H9 (cell line): ENCODE measurements around the gene MEMO1. TPM values are rescaled to one million over a fixed set of nuclear protein-coding genes. Genes with fewer than 3 reads are reported as not detected.

Source experiments
- DNase-seq: peaks from one replicate; pipeline ENCODE4 v3.0.0-alpha.2; 2017
- H2AFZ ChIP-seq: one replicate; pipeline ENCODE4 v1.6.1; 2013; ENCODE audit warnings: mild to moderate bottlenecking, low read length, control low read depth, moderate library complexity
- H2AK5ac ChIP-seq: 2 replicates; pipeline ENCODE4 v1.6.1; 2013; ENCODE audit warnings: low read length, control low read depth, mixed read lengths; ENCODE audit not compliant: insufficient read length
- H2BK120ac ChIP-seq: one replicate; pipeline ENCODE4 v1.6.1; 2013; ENCODE audit warnings: low read depth, mild to moderate bottlenecking, low read length, control low read depth, inconsistent platforms; ENCODE audit not compliant: poor library complexity, severe bottlenecking
- H2BK12ac ChIP-seq: 2 replicates; pipeline ENCODE4 v1.6.1; 2013; ENCODE audit warnings: low read length, control low read depth, mixed read lengths, low read depth; ENCODE audit not compliant: insufficient read length
- H2BK15ac ChIP-seq: 2 replicates; pipeline ENCODE4 v1.6.1; 2013; ENCODE audit warnings: low read depth, low read length, control low read depth
- H2BK20ac ChIP-seq: one replicate; pipeline ENCODE4 v1.6.1; 2013; ENCODE audit warnings: low read depth, mild to moderate bottlenecking, low read length, control low read depth, inconsistent platforms; ENCODE audit not compliant: poor library complexity, severe bottlenecking
- H2BK5ac ChIP-seq: 2 replicates; pipeline ENCODE4 v1.6.1; 2013; ENCODE audit warnings: low read length, control low read depth, mixed read lengths; ENCODE audit not compliant: insufficient read length
- H3K14ac ChIP-seq: 2 replicates; pipeline ENCODE4 v1.6.1; 2013; ENCODE audit warnings: low read length, control low read depth; ENCODE audit not compliant: insufficient read depth
- H3K18ac ChIP-seq: 2 replicates; pipeline ENCODE4 v1.6.1; 2013; ENCODE audit warnings: low read depth, mild to moderate bottlenecking, mixed read lengths, low read length, control low read depth; ENCODE audit not compliant: insufficient read length
- H3K23ac ChIP-seq: 2 replicates; pipeline ENCODE4 v1.6.1; 2013; ENCODE audit warnings: low read length, control low read depth, mixed read lengths, low read depth; ENCODE audit not compliant: insufficient read length
- H3K23me2 ChIP-seq: 2 replicates; pipeline ENCODE4 v1.6.1; 2013; ENCODE audit warnings: low read depth, mild to moderate bottlenecking, mixed read lengths, low read length, control low read depth; ENCODE audit not compliant: insufficient read length, poor library complexity, severe bottlenecking
- H3K27ac ChIP-seq: 2 replicates; pipeline ENCODE4 v1.5.1; 2013; ENCODE audit warnings: low read length, control low read depth, mixed read lengths, low read depth; ENCODE audit not compliant: insufficient read length
- H3K27me3 ChIP-seq: 2 replicates; pipeline ENCODE4 v1.6.1; 2013; ENCODE audit warnings: low read length, control low read depth, inconsistent platforms; ENCODE audit not compliant: insufficient read depth
- H3K4ac ChIP-seq: 2 replicates; pipeline ENCODE4 v1.6.1; 2013; ENCODE audit warnings: low read depth, mild to moderate bottlenecking, control low read depth, inconsistent platforms, low read length, moderate library complexity
- H3K4me1 ChIP-seq: 2 replicates; pipeline ENCODE4 v1.6.1; 2013; ENCODE audit warnings: low read length, control low read depth, inconsistent platforms; ENCODE audit not compliant: insufficient read depth
- H3K4me2 ChIP-seq: 2 replicates; pipeline ENCODE4 v1.6.1; 2013; ENCODE audit warnings: low read length, control low read depth, mixed read lengths; ENCODE audit not compliant: insufficient read length, insufficient read depth
- H3K56ac ChIP-seq: 2 replicates; pipeline ENCODE4 v1.6.1; 2013; ENCODE audit warnings: low read depth, mild to moderate bottlenecking, mixed read lengths, low read length, control low read depth; ENCODE audit not compliant: insufficient read length
- H3K79me1 ChIP-seq: 2 replicates; pipeline ENCODE4 v1.6.1; 2013; ENCODE audit warnings: low read depth, mild to moderate bottlenecking, moderate library complexity, low read length, control low read depth, inconsistent platforms; ENCODE audit not compliant: insufficient read depth, poor library complexity, severe bottlenecking
- H3K79me2 ChIP-seq: 2 replicates; pipeline ENCODE4 v1.6.1; 2013; ENCODE audit warnings: low read length, control low read depth, inconsistent platforms; ENCODE audit not compliant: insufficient read depth
- H3K9ac ChIP-seq: 2 replicates; pipeline ENCODE4 v1.6.1; 2013; ENCODE audit warnings: low read length, control low read depth, mixed read lengths; ENCODE audit not compliant: insufficient read length; ENCODE audit errors: extremely low read depth
- H3K9me3 ChIP-seq: one replicate; pipeline ENCODE4 v1.6.1; 2013; ENCODE audit warnings: low read depth, low read length, inconsistent platforms; ENCODE audit not compliant: control insufficient read depth
- H3T11ph ChIP-seq: one replicate; pipeline ENCODE4 v1.6.1; 2013; ENCODE audit warnings: mild to moderate bottlenecking, low read length, control low read depth, inconsistent platforms
- H4K20me1 ChIP-seq: one replicate; pipeline ENCODE4 v1.6.1; 2013; ENCODE audit not compliant: control insufficient read depth, insufficient read length, insufficient read depth
- H4K5ac ChIP-seq: 2 replicates; pipeline ENCODE4 v1.6.1; 2013; ENCODE audit warnings: low read depth, mild to moderate bottlenecking, mixed read lengths, low read length, control low read depth; ENCODE audit not compliant: insufficient read length
- H4K8ac ChIP-seq: replicated peaks from 2 replicates; pipeline ENCODE4 v1.6.1; 2013; ENCODE audit warnings: low read length, control low read depth, mixed read lengths, low read depth; ENCODE audit not compliant: insufficient read length
- H4K91ac ChIP-seq: 2 replicates; pipeline ENCODE4 v1.6.1; 2013; ENCODE audit warnings: low read depth, mild to moderate bottlenecking, moderate library complexity, mixed read lengths, low read length, control low read depth; ENCODE audit not compliant: insufficient read length
- H3K27ac Mint-ChIP-seq, 3 experiments: 2 replicates in 2 of 3; 3 replicates in 1 of 3; pipeline ENCODE4 v1.8.0; 2020 to 2021; ENCODE audit warnings: mixed read lengths in 3 of 3, mild to moderate bottlenecking in 1 of 3, moderate library complexity in 1 of 3
- H3K27me3 Mint-ChIP-seq: 2 replicates; pipeline ENCODE4 v1.8.0; 2021; ENCODE audit warnings: low read depth, mild to moderate bottlenecking, moderate library complexity, mixed read lengths
- H3K36me3 Mint-ChIP-seq, 3 experiments: 2 replicates in 2 of 3; 3 replicates in 1 of 3; pipeline ENCODE4 v1.8.0; 2020 to 2021; ENCODE audit warnings: low read depth in 3 of 3, mixed read lengths in 3 of 3; ENCODE audit not compliant: insufficient read depth in 1 of 3
- H3K4me1 Mint-ChIP-seq, 2 experiments: 2 replicates each; pipeline ENCODE4 v1.8.0; 2020; ENCODE audit warnings: mixed read lengths in 2 of 2
- H3K4me3 Mint-ChIP-seq, 2 experiments: 2 replicates in 1 of 2; 3 replicates in 1 of 2; pipeline ENCODE4 v1.8.0; 2020 to 2021; ENCODE audit warnings: mild to moderate bottlenecking in 2 of 2, mixed read lengths in 2 of 2, moderate library complexity in 1 of 2
- H3K9me3 Mint-ChIP-seq, 2 experiments: 2 replicates in 1 of 2; 3 replicates in 1 of 2; pipeline ENCODE4 v1.8.0; 2020; ENCODE audit warnings: mild to moderate bottlenecking in 2 of 2, mixed read lengths in 2 of 2, moderate library complexity in 1 of 2
- WGBS: extraction: QIAGEN DNeasy Blood & Tissue Kit; methylation state at CpG from one replicate; pipeline ENCODE4 v1.1.7; 2013; ENCODE audit warnings: missing lambda C conversion rate, low lambda C conversion rate, mixed read lengths; ENCODE audit not compliant: insufficient read length; ENCODE audit errors: extremely low coverage; 5-methylcytosine and 5-hydroxymethylcytosine counted together
- total RNA-seq: library from RNA; stranded (reverse); gene quantifications from 2 replicates; pipeline ENCODE4 v1.2.1, GENCODE V29; 2021
- TF ChIP-seq, protein P1 (sequence below): fragments of 200-600 bp; sonication (generic); conservative IDR thresholded peaks from 3 replicates; pipeline ENCODE4 v1.8.0; 2021; ENCODE audit warnings: antibody characterized with exemption, mild to moderate bottlenecking

Gene MEMO1
- total RNA-seq, 1 experiment from 2014 or later: 49.4 TPM

DNA sequence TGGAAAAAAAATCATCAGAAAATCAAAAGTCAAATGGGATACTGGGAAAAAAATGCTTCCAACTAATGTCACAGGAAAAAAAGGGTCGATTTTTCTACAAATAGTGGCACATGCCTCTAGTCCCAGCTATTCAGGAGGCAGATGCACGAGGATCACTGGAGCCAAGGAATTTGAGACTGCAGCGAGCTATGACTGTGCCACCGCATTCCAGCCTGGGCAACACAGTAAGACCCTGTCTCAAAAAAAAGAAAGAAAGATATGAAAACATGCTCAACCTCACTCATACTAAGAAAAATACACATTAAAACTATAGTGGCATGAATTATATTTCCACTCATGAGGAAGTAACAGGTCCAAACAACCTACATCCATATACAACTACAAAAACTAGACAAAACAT, 17.9 kb downstream of the MEMO1 start:
- Histone ChIP-seq H3K23ac (no peak overlapping the region), H2BK120ac (no peak overlapping the region), H3K27ac (no peak overlapping the region), H3K4ac (no peak overlapping the region), H2BK20ac (no peak overlapping the region), H3K27me3 (no peaks in the 10 kb centered on the region), H3K23me2 (no peaks in the 10 kb centered on the region), H3K79me2 (peaks cover 8% of the 10 kb centered on the region; the same call in 1 of the 2 replicates), H2AFZ (no peak overlapping the region), H3K14ac (no peak overlapping the region), H4K5ac (no peak overlapping the region), H3K18ac (no peak overlapping the region), H4K20me1 (no peaks in the 10 kb centered on the region), H3K4me2 (no peak overlapping the region), H2BK12ac (no peak overlapping the region), H3K9ac (no peak overlapping the region), H4K8ac (no peak overlapping the region), H2BK15ac (no peak overlapping the region), H4K91ac (no peak overlapping the region), H3T11ph (no peak overlapping the region), H3K79me1 (peaks cover 3% of the 10 kb centered on the region), H3K4me1 (no peaks in the 10 kb centered on the region), H3K9me3 (no peaks in the 10 kb centered on the region), H3K56ac (no peak overlapping the region), H2BK5ac (no peak overlapping the region), H2AK5ac (no peak overlapping the region)
- no peak for DNase-seq
- H3K9me3 Mint-ChIP-seq: no peaks in the 10 kb centered on the region
- no peaks in the 10 kb centered on the region for H3K36me3 Mint-ChIP-seq
- TF ChIP-seq, protein P1, sequence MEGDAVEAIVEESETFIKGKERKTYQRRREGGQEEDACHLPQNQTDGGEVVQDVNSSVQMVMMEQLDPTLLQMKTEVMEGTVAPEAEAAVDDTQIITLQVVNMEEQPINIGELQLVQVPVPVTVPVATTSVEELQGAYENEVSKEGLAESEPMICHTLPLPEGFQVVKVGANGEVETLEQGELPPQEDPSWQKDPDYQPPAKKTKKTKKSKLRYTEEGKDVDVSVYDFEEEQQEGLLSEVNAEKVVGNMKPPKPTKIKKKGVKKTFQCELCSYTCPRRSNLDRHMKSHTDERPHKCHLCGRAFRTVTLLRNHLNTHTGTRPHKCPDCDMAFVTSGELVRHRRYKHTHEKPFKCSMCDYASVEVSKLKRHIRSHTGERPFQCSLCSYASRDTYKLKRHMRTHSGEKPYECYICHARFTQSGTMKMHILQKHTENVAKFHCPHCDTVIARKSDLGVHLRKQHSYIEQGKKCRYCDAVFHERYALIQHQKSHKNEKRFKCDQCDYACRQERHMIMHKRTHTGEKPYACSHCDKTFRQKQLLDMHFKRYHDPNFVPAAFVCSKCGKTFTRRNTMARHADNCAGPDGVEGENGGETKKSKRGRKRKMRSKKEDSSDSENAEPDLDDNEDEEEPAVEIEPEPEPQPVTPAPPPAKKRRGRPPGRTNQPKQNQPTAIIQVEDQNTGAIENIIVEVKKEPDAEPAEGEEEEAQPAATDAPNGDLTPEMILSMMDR: no peak
- no CpG with 5 or more reads among the region's 4 CpGs for WGBS
- peaks cover 4 to 5% of the 10 kb centered on the region in 2 experiments; a peak in 2 of 4 replicates for H3K4me1 Mint-ChIP-seq
- peak overlapping the region in 1 of 3 experiments; percentile 21; a peak in 1 of 7 replicates for H3K27ac Mint-ChIP-seq
- no peak overlapping the region for H3K4me3 Mint-ChIP-seq
- no peaks in the 10 kb centered on the region for H3K27me3 Mint-ChIP-seq
